CD4-positive, alpha-beta T cell treated with Interleukin-6 at 100 ng/mL for 8 hours (primary cell): ENCODE measurements around the gene FAM193A.
"Not testable (repeated sequence)": the region's sequence is repeated elsewhere in the genome, so short reads cannot be mapped to it uniquely, and the experiment has no call there.

Source experiments
- DNase-seq: peaks from one replicate; pipeline ENCODE4 v3.0.0-alpha.2; 2020; ENCODE audit warnings: mixed read lengths, low spot score

FAM193A gene

DNA sequence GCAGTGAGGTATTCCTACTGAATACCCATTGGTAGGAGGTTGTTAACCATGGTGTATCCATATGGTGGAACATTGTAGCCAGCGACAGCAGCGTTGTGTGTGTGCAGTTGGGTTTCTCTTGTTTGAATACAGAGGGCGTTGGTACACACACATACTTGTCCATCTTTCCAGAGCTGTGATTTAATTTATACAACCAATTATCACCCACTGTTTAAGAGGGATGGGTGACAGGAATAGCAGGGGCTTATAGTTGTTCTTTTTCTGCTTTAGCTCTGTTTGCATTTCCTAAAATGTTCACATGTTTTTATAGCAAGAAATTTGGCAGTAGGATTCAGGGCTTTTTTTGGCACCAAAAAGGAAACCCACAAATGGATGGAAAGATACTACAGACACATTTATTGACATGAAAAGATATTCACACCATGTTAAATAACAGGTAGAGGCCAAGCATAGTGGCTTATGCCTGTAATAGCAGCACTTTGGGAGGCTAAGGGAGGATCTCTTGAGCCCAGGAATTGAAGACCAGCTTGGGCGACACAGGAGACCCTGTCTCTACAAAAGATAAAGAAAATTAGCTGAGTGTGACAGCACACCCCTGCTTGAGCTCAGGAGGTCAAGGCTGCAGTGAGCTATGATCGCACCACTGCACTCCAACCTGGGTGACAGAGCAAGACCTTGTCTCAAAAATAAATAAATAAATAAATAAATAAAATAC lies 159.1 kb downstream of the FAM193A start:
- DNase-seq, result no peak

DNA sequence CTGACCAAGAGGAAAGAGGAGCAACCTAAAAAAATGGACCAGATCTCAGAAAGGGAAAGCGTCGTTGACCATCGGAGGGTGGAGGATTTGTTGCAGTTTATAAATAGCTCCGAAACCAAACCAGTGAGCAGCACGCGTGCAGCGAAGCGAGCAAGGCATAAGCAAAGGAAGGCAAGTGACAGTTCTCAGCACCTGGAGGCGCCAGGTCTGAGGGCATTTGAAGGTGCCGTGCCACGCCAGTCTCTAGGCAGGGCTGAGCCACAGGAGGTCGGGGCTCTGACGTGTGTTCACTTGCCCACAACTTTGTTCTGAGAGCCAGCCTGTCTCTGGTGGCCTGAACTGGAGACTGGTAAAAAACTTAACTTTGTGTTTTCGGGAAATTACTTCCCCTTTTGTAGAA lies 160.0 kb downstream of the FAM193A start:
- no peak for DNase-seq

DNA sequence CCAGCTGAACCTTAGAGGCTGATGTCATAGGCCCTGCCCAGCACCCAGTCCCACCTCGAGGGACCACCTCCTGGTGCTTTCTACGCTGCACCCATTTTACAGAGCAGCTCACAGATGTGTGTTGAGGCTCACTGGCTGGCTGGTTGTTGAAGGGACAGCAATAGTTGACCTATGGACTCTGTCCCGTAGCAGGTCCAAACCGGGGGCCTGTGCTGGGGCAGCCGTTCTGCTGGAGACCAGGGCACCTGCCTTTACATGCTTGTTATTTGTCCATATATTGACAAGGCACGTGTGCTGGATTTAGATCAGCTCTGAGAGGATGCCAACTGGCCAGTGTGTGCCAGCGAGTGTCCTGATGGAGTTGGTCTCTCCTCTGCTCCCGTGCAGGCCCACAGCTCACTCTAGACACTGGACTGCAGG lies 161.6 kb downstream of the FAM193A start:
- DNase-seq, result no peak

DNA sequence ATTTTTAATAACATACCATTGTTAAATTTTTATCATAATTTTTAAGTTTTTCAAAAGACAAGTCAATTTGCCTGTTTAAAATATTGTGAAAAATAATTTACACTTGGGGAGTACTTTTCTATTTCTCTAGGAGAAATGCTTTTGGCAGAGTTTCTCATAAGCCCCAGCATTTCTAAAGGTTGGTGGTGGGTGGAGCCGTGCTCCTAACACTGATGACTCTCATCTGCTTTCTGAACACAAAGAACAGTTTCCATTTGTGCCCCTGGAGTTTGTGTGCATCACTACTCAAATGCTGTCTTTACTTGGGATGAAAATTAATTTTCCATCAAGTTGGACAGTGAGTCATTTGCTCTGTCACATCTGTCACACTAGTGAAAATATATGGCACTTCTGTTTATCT lies 162.1 kb downstream of the FAM193A start:
- no peak for DNase-seq

DNA sequence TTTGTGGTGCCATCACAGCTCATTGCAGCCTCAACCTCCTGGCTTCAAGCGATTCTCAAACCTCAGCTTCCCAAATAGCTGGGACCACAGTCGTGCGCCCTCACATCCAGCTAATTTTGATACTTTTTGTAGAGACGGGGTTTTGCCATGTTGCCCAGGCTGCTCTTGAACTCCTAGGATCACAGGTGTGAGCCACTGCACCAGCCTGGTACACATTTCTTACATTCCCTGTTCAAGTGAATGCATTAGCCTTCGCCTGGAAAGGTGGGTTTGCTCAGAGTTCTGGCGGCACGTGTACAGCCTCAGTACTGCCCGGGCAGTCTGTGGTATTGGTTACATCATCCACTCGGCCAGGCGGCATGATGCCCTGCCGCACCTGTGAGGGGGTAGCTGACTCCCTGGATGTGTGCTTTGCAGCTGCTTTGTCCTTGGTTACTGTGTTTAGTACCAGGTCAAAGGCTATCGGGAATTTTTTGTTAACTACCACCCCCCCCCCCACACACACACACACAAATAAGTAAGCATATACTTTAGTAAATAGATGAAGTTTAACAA lies 162.6 kb downstream of the FAM193A start:
- no peak for DNase-seq

DNA sequence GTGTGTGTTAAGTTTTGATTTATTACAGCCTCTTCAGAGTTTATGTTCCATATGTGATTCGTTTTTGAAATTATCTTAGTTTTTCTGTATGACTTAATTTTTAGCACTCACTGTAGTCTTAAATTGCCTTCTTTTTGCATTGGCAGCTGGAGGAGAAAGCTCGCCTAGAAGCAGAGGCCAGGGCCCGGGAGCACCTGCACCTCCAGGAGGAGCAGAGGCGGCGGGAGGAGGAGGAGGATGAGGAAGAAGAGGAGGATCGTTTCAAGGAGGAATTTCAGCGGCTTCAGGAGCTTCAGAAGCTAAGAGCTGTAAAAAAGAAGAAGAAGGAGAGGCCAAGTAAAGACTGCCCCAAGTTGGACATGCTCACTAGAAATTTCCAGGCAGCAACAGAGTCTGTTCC lies 163.1 kb downstream of the FAM193A start:
- no peak for DNase-seq

DNA sequence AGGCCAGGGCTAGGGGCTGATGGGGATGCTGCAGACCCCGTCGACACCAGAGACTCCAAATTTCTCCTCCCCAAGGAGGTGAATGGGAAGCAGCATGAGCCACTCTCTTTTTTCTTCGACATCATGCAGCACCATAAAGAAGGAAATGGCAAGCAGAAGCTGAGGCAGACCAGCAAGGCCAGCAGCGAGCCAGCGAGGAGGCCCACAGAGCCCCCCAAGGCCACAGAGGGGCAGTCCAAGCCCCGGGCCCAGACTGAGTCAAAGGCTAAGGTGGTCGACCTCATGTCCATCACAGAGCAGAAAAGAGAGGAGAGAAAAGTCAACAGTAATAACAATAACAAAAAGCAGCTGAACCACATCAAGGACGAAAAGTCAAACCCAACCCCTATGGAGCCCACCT lies 163.6 kb downstream of the FAM193A start:
- DNase-seq, result no peak

DNA sequence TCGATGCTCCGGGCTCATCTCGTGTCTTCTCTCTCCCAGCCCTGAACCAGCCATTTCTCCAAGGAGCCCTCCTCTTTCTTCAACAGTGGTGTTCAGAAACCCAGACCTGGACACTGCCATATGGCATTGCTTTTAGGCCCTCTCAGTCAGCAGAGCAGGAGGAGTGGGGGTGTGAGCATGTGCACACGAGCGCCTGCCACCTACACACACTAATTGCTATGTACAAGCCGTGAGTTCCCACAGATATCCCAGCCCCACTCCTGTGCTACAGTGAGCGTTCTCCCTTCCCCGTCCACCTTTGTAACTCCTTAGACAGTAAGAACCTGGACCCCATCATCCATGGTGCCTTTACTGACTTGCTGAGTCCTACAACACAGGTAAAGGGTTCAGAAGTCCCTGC lies 165.9 kb downstream of the FAM193A start:
- no peak for DNase-seq

DNA sequence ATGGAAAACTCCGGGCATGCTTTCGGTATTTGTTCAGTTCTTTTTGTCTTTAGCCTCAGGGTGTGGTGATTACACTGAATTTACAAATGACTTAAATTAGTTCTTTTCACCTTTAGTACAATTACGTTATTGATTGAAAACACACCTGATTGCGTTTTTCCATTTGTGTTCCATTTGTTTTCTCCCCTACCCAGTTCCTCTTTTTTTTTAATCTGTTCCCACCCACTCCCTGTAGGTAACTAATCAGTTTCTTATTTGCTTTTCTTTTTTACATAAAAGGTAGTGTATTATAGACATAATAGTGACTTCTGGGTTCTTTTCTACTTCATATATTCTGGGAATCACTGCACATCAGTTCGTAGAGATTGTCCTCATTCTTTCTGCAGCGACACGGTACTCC lies 166.3 kb downstream of the FAM193A start:
- no peak for DNase-seq

DNA sequence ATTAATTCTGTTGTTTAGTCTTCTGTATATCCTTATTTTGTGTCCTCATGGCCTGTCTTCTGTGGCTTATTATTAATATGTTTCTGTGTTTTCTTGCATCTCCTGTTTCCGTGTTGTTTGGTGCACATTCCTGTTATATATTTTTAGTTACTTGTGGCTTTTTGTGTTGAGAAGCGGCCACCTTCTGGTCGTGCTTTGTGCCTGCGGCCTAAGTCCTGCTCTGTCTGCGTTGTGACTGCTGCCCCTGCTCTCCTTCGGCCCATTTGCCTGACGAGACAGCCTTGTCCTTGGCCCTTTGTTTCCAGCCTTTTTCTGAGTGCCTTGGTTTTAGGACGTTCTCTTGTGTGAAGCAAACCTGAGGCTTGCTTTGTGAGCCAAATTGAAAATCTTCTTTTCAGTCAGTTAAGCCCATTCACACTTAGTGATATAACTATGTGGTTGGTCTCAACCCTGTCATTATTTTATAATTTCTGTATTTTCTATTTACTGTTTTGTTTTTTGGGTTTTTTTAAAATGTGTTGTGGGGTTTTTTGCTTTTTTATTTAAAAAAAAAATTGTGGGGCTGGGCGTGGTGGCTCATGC lies 175.9 kb downstream of the FAM193A start:
- no peak for DNase-seq

DNA sequence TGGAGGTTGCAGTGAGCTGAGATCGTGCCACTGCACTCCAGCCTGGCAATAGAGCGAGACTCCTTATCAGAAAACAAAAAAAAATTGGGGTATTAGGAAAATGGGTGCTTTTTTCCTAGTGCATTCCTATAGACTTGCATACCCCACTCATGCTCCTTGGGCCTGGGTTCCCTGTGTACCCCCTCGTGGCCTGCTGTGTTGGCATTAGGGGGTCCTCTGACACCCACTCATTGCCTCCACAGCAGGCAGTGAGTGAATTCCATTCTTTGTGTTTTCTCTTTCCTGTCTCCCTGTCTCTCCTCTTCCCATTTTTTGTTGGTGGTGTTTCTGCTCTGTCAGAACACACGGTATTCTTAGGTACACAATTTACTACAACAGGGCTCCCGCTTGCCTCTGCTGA lies 176.9 kb downstream of the FAM193A start:
- no peak for DNase-seq

DNA sequence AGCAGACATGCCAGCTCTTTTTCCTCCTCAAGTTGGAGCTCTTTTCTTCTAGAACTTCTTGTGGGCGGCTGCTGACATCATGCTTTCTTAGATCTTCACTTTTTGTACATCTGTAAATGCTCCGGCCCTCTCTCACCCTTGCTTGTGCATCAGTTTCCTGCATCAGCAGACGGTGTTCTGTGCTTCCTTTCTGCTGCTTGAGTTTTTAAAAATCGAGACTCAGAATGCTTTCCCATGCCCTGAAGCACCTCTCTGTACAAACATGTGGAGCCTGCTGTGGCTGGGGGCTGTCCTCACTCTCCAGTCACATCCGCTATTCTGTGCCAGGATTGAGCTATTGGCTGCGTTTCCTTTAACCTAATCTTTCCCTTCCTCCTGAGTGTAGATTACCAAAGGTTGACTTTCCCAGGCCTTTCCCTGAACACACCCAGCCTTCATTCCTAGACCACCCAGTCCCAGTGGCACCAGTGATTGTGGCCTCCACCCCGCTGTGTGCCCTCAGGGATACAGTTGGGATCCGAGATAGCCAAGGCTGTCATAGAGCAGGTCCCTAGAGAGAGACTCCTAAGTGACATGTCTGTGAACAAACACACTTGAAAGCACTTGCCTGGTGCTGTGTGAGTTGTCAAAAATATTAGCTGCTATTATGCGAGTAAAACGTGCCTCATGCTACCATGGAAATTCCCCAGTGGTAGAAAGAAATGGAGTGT lies 177.8 kb downstream of the FAM193A start:
- peak; percentile 53 for DNase-seq

DNA sequence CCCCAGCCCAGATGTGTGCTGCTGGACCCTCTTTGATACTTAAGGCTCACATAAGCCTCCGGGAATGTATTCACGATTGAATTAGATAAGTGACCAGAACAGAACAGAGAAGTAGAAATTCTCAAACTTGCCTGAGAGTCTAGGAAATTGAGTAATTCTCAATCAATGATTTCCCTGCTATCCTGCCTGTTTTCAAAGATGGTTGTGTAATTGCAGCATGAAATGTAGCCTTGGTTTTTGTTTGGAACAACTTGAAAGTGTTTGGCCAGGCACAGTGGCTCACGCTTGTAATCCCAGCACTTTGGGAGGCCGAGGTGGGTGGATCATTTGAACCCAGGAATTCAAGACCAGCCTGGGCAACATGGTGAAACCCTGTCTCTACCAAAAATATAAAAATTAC lies 178.5 kb downstream of the FAM193A start:
- DNase-seq, result no peak

DNA sequence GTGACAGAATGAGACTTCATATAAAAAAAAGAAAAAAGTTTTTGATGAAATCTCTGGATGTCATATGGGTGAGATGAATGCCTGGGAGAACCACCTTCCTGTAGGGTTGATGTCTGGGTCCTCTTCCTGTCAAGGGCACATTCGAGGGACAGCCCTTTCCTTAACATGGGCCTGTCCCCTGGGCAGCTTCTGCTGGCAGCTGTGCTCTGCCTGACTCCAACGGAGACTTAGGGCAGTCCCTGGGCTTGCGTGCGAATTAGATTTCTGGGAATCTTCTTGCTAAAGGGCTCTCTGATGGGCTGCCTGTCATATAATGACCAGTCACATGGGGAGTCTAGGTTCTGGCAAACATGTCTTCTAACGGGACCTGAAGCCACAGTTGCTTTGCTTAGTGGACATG lies 179.0 kb downstream of the FAM193A start:
- no peak for DNase-seq

DNA sequence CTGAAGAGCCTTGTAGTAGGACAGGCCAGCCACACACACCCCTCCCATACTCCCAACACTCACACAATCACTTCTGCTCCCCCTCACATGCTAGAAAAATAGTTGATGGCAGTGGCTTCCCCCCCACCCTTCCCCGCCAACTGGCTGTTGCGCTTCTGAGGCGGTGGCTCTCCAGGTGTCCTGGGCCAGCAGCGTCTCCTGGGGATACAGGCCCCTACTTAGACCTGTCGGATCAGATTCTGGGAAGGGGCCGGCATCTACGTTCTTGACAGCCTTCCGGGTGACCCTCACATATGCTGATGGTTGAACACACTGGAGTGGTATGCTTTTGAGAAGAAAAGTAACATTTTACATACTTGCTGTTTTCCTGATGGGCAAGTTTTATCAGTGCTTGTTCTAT lies 179.8 kb downstream of the FAM193A start:
- no peak for DNase-seq

DNA sequence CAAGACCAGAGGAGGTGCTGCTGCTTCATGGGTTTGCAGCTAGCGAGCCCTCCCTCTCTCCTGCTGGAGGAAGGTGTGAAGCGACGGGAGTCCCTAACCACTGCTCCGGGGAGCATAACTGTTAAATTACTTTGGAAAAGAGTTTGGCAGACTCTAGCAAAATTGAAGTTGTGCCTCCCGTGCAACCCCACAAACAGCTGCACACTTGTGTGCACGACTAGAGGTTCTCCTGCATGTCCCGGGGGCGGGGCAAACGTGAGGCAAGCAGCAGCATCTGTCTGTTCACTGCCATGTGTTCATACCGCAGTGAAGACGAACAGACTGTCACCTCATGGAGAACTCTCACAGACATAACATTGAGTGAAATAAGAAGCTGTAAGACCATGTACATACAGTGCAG lies 185.1 kb downstream of the FAM193A start:
- DNase-seq, result no peak

DNA sequence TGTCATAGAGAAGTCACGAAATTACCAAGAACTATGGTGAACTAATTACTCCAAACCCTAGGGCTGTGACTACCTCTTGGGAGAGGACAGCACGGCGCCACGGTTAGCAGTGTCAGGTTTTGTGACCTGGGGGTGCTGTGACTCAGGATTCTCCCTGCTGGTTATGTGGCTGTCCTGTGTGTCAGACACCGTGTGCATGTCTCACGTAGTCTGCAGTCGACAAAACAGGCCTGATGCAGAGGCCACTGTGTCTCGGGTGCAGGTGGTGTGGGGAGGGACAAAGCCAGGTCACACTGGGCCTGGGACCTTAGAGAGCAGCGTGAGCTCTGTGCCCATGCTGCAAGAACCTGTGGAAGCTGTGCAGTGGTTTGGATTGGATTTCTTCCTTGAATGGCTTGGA lies 185.6 kb downstream of the FAM193A start:
- DNase-seq, result no peak

DNA sequence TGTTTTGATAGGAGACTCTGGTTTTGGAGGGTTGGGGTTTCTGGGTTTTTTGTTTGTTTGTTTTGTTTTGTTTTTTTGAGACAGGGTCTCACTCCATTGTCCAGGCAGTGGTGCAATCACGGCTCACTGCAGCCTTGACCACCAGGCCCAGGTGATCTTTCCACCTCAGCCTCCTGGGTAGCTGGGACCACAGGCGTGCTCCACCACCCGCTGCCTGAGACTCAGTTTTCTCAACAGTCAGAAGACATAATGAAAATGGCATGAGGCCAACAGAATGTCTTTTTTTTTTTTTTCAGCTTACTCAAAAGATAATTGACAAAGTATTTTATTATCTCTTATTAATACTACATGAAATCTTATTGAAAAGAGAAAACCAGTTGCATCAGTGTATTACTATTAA lies 187.3 kb downstream of the FAM193A start:
- no peak for DNase-seq

DNA sequence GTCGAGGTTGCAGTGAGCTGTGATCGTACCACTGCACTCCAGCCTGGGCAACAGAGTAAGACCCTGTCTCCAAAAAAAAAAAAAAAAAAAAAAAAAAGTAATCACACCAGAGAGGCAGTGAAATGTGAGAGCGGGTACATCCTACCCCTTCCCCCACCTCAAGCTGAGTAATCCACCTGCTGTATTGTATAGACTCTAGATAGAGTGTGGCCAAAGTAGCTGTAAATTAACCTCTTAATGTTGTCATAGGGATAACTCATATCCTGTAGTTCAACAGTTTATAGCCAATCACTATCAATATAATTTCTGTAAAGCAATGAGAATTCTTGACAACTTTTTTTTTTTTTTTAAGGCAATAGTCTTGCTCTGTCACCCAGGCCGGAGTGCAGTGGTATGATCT lies 188.9 kb downstream of the FAM193A start:
- no peak for DNase-seq

DNA sequence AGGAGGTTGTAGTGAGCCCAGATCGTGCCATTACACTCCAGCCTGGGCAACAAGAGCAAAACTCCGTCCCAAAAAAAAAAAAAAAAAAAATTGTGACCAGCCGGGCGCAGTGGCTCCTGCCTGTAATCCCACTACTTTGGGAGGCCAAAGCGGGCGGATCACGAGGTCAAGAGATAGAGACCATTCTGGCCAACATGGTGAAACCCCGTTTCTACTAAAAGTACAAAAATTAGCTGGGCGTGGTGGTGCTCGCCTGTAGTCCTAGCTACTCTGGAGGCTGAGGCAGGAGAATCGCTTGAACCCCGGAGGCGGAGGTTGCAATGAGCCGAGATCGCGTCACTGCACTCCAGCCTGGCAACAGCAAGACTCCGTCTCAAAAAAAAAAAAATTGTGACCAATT lies 190.4 kb downstream of the FAM193A start:
- not testable (repeated sequence) for DNase-seq

DNA sequence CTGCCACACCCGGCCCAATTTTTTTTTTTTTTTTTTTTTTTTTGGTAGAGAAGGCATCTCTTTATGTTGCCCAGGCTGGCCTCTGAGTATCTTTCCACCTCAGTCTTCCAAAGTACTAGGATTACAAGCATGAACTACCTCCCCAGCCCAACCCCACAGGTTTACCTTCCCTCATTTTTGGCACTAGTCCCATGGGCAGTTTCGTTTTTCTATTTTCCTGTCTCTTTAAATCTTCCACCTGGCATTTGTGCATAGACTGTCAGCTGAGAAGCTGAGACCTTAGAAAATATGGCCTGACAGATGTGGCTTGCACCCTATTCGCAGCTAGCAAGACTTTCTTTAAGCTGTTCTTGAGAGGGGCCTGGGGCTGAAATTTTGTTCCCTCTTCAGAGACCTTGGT lies 191.8 kb downstream of the FAM193A start:
- no peak for DNase-seq

DNA sequence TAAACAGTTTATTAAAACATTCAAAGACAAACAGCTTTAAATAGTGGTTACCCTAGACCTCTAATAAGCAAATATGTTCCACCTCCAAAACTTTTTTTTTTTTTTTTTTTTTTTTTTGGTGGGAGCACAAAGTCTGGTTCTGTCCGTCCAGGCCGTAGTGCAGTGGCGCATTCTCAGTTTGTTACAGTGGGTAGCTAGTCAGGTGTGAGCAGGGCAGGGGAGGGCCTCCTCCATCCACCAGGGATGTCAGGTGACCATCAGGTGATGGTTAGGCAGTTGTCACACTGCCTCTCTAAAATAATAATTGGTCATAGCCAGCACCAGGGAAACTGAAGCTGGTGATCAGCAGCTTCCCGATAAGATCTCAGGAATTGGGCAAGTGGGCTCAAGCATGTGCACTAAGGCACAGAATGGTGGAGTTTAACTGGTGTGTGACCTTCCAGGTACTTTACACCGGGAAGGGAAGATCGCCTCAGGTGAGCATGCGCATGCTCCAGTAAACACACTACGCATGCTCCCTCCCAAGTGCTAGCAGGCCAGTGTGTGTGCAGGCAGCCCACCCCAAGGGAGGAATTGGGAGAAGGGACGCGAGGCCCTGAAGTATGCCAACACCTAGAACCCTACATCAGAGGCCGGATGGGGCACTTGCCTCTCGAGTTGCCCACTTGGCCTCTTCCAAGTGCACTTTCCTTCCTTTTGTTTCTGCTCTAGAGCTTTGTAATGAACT lies 192.5 kb downstream of the FAM193A start:
- DNase-seq, result no peak

DNA sequence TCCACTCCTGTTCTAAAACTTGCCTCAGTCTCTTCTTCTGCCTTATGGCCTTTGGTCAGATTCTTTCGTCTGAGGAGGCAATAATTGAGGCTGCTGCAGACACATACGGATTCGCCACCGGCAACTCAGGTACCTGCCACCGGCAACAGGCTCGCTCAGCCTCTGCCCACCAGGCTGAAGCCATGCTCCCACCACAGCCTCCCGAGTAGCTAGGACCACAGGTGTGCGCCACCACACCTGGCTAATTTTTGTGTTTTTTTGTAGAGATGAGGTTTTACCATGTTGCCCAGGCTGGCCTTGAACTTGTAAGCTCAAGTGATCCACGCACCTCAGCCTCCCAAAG lies 193.1 kb downstream of the FAM193A start:
- no peak for DNase-seq
